NT2/D1 (cell line): Measurements from ENCODE around the gene TTC17.

Experiments
- SUZ12 ChIP-seq: IDR thresholded peaks from 2 replicates; pipeline ENCODE4 v1.6.1; 2011; ENCODE audit not compliant: insufficient read length, insufficient read depth; ENCODE audit errors: extremely low read depth
- YY1 ChIP-seq: IDR thresholded peaks from 2 replicates; pipeline ENCODE4 v1.6.1; 2011; ENCODE audit not compliant: insufficient read length, insufficient read depth
- ZNF274 ChIP-seq: IDR thresholded peaks from 2 replicates; pipeline ENCODE4 v1.6.1; 2011; ENCODE audit warnings: mild to moderate bottlenecking, low read depth, low read length

GRCh38 chr11:43378897-43379296 lies 20.2 kb downstream of the TTC17 start:
- TF ChIP-seq SUZ12: no peak
- TF ChIP-seq ZNF274: no peak
- TF ChIP-seq YY1: no peak
